GM19043 (cell line): Measurements from ENCODE around the gene DNAJC30.

Source experiments
- ATAC-seq: cut with Tn5 transposase; IDR thresholded peaks from one replicate; pipeline ENCODE4 v1.9.1; 2021; ENCODE audit warnings: low read depth; ENCODE audit not compliant: unreplicated experiment

The DNAJC30 gene

DNA sequence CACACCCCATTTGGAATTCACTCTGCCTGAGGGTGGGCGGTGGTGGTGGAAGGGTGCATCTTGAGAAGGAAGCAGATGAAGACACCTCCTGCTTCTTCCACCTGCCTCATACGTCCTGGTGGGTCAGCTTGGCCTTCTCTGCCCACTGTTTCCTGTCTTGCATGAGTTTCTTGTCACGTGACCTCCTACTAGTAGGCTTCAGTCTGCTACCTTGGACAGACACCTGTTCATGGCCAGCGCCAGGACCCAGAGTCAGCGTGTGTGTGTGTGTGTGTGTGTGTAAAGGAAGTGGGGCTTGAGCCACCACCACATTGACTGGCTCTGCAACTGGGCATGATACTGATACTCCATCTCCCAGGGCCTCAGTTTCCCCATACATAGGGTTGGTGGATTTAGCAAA lies 32.7 kb downstream of the DNAJC30 start:
- no peak for ATAC-seq

DNA sequence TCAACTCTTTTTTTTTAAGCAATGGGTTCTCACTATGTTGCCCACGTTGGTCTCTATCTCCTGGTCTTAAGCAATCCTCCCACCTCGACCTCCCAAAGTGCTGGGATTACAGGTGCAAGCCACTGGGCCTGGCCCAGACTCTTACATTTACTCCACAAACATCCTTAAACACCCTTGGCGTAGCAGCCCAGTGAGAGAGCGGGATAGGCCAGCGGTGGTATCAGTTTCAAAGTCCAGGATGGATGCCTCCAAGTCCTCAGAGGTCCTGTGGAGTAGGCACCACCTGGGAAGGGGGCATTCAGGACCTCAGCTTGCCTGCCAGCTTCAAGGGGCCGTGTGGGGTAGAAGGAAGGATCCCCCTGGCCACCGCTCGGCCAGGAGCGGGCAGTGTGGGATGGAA lies 33.7 kb downstream of the DNAJC30 start:
- no peak for ATAC-seq

DNA sequence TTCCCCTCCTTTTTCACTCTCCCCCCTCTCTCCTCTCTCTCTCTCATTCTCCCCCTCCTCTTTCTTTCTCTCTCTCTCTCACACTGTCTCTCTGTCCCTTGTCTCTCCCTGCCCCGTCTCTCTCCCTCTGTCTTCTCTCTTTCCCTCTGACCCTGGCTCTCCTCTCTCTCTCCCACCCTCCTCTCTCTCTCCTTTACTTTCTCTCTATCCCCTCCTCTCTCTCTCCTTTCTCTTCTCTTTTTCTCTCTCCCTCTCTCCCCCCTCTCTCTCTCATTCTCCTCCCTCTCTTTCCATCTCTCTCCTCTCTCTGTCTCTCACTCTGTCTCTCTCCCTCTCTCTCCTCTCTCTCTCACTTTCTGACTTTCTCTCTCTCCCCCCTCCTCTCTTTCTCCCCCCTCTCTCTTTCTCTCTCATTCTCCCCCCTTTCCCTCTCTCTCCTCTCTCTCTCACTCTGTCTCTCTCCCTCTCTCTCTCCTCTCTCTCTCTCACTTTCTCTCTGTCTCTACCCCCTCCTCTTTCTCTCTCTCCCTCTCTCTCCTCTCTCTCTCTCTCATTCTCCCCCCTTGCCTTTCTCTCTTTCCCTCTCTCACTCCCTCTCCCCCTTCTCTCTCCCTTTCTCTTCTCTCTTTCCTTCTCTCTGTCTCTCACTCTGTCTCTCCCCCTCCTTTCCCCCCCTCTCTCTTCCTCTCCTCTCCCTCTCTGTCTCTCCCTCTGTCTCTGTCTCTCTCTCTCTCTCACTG lies 34.5 kb downstream of the DNAJC30 start:
- no peak for ATAC-seq

DNA sequence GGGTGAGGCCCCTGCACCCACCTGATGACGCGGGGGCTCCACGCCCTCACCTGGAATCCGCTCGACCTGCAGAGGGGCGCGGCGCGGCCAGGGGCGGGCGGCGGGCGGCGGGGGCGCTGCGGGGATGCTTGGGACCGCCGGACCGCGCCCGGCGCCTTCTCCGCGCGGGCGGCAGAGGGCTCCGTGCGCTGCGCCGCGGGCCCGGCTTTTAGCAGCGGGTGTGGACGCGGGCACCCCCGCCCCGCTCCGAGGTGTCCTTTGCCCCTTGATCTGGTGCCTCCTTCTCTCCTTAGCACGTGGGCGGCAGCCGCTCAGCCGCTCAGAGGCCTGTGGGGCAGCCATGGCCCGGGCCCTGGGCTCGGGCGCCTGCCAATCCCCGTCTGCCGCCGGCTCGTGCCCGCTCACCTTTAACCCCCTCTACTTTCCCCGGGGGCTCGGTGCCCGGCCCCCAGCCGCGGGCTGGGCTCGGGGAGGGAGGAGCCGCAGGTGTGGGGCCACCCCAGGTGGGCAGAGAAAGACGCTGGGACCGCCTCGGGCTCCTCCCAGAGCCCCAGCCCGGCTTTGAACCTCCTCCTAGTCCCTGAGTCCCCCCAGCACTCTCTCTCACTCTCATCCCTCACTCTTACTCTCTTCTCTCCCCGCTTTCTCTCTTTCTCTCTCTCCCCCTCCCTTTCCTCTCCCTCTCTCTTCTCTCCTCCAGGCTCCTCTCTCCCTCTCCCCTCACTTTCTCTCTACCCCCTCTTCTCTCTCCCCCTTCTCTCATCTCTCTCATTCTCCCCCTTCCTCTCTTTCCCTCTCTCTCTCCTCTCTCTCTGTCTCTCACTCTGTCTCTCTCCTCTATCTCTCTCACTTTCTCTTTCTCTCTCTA lies 35.3 kb downstream of the DNAJC30 start:
- no peak for ATAC-seq

DNA sequence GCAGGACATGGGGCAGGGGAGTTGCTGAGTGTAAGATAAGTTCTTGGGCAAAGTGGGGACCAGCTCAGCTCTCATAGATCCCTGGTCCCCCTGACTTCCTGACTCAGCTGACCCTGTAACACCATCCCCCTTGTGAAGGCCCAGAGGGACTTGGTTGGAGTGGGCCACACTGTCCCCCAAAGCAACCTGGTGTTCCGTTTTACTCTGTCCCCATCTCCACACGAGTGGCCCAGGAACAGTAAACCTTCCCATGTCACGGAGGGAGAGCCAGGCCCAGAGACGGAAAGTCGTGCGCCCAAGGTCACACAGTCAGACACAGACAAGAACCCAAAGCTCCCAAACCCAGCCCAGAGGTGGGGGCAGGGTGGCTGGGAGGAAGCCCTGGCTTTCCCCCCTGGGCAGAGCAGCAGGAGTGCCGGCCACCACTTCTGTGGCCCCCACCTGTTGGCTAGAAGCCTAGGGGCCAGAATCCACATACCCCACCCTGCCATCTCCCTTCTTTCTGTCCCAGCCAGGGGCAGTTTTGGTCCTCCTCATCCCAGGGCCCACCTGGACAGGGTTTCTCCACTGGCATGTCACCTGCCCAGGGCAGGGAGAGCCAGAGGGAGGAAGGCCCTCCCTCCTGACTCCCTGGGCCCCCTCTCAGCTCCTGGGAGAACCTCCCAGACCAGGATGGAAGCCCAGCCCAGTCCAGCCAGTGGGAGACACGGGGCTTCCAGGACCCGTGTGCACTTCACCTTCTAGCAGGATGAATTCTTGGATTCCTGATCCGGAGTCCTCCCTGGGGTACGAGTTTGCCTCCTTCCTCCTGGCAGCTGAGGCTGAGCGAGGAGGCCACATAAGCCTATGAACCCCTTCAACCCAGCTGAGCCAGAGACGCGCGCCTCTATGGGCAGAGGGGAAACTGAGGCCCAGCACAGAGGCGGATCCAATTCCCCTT lies 36.2 kb downstream of the DNAJC30 start:
- ATAC-seq: no peak

DNA sequence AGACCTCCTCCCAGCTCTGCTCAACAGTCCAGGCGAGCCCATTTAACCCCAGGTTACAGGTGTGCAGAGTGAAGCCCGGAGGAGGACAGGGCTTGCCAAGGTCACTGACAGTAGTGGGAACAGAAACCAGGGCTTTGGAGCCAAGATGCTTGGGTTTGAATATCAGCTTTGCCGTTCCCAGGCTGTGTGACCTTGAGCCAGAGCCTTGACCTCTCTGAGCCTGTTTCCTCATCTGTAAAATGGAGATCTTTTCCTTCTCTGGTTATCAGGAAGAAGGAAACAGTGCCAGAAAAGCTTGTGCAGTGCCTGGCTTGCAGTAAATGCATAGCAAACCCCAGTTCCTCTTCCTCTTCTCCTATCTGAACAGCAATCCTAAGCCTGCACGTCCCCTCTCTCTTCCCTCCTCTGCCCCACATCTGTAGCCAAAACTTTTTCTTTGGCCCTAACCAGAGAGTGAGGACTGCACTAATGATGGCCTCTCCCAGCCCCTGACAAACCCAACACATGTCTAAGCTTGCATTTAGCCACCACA lies 37.5 kb downstream of the DNAJC30 start:
- no peak for ATAC-seq

DNA sequence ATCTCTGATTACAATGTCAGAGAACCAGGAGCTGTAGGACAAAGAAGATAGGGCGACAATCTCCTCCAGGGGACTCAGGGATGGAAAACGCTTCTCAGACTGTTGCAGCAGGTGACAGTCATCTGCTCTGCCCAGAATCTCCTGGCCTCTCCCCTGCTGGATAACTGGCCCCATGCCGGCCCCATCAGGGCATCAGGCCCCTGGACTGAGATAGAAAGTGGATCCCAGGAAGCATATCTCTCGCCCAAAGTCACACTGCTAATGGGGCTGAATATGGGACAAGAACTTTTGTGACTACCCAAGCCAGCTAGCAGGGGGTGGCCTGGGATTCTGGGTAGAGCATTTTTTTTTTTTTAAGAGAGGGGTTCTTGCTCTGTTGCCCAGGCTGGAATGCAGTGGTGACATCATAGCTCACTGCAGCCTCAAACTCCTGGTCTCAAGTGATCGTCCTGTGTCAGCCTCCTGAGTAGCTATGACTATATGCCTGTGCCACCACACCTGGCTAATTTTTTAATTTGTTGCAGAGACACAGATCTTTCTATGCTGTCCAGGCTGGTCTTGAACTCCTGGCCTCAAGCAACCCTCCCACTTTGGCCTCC lies 38.5 kb downstream of the DNAJC30 start:
- ATAC-seq: no peak

DNA sequence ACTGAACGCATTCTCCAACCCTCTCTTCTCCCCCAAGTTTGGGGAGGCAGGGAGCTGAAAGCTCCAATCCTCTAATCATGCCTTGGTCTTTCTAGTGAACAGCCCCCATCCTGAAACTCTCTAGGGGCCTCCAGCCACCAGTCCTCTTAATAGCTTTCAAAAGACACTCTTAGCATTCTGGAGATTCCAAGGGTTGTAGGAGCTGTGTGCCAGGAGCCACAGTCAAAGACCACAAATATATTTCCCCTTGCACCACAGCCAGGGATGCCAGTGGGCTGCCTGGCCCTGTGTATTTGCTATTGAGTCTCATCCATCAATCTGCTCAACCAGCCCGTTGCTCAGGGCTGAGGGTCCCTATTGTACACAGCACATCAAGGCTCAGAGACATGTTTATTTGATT lies 40.4 kb downstream of the DNAJC30 start:
- ATAC-seq: no peak

DNA sequence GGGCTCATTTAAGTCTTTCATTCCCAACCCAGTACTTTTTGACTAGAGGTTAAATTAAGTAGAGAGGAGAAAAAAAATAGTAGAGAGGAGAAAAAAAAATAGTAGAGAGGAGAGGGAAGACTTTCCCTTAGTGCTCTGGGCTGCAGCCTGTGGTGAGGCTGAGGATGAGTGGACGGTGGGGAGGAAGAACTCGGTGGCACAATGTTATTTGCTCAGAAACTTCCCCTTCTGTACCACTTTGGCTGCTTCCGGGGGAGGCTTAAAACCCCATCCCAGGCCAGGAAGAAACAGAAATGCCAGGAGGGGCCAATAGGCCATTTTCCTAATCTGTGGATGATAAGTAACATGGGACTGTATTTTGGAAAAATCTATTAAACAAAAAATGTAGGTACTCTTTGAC lies 44.3 kb downstream of the DNAJC30 start:
- ATAC-seq: no peak

DNA sequence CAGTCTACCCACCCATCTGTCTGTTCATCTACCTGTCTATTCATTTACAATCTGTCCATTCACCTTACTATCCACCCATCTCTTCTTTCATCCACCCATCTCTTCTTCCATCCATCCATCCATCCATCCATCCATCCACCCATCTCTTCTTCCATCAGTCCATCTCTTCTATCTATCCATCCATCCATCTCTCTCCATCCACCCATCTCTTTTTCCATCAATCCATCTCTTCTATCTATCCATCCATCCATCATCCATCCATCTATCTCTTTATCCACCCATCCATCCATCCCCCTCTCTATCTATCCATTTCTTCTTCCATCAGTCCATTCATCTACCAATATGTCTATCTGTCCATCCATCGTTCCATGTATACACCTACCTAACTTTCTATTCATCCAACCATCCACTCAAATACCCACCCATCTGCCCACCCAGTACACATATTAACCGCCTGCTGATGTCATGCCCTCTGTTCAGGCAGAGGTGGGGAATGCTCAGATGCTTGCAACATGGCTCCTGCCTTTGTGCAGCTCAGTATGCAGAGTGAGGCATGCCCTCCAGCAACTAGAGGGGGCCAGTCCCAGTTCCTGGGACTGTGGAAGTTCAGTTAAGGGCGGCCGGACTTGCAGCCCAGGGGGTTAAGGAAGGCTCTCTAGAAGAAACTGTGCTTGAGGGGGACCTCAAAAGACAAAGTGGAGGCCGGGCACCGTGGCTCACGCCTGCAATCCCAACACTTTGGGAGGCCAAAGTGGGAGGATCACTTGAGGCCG lies 47.6 kb downstream of the DNAJC30 start:
- ATAC-seq: no peak

DNA sequence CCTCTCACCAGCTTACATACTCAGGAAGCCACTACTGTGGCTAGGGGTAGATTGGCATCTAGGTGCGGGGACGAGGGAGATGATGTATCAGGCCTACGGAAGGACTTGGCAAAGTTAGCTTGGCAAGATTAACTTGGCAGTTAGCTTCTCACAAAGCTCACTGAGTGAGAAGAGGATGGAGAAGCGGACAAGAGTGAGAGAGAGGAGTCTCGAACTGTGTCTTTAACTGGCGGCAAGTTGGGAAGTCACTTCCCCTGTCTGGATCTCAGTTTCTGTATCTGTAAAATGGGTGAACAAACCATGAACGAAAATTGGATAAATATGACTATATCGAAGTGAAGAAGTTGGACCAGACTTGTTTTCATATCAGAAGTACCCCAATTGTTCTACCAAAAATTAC lies 49.4 kb downstream of the DNAJC30 start:
- ATAC-seq: no peak

DNA sequence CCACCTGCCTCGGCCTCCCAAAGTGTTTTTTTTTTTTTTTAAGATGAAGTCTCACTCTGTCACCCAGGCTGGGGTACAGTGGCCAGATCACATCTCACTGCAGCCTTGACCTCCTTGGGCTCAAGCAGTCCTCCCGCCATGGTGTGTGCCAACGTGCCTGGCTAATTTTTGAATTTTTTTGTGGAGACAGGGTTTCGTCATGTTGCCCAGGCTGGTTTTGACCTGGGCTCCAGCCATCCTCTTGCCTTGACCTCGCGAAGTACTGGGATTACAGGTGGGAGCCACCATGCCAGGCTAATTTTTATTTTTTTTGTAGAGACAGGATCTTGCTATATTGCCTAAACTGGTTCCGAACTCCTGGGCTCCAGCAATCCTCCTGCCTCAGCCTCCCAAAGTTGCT lies 49.9 kb downstream of the DNAJC30 start:
- no peak for ATAC-seq

DNA sequence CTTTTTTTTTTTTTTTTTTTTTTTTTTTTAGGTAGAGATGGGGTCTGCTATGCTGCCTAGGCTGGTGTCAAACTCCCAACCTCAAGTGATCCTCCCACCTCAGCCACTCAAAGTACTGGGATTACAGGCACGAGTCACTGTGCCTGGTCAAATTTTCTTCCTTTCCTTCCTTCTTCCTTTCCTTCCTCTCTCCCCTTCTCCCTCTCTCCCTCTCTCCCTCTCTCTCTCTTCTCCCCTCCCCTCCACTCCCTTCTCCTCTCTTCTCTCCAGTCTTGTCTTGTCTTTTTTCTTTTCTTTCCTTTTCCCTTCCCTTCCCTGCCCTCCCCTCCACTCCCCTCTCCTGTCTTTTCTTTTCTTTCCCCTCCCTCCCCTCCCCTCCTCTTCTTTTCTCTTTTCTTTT lies 51.7 kb downstream of the DNAJC30 start:
- no peak for ATAC-seq
